Erythroblast (primary cell): Measurements from ENCODE around the gene CMTM2.

Source experiments
- GATA1 ChIP-seq: IDR thresholded peaks from 2 replicates; pipeline ENCODE4 v1.6.1; 2011; ENCODE audit warnings: low read depth, mild to moderate bottlenecking, control low read depth, low read length, moderate library complexity
- POLR2A ChIP-seq: IDR thresholded peaks from 2 replicates; pipeline ENCODE4 v1.6.1; 2011; ENCODE audit warnings: mild to moderate bottlenecking, low read length

DNA sequence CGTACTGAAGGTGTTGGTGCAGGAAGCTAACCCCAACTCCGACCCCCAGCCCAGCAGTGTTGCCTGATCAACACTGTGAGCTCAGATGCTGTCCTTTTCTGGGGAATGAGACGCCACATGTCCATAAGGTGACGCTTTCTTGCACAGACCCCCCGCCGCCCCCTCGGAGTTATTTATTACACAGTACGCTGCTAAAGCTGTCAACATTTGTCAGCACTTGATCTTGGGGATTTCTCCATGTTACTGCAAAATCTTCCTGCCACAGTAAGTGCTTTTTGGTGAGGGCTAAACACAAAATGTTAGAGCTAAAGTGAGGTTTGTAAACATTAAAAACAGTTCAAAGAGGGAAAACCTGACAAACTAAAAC lies 41.1 kb downstream of the CMTM2 start:
- TF ChIP-seq POLR2A (no peak), GATA1 (no peak)
